Mononuclear cell (primary cell): ENCODE measurements around the gene RNF175. TPM values are rescaled to one million over a fixed set of nuclear protein-coding genes. Genes with fewer than 3 reads are reported as not detected.

ENCODE experiments used
- total RNA-seq: library from RNA; depleted of rRNA; stranded (reverse); fragments of >200 nt; gene quantifications from one replicate; pipeline ENCODE4 v1.2.3, GENCODE V29; 2012

RNF175 gene
- total RNA-seq, 1 donor: 1.2 TPM

Other genes with a start within 250 kb of the RNF175 start
- gene TLR2, start 75.7 kb downstream of the RNF175 start, total RNA-seq: 155 TPM
- gene SFRP2, start 29.1 kb upstream of the RNF175 start, total RNA-seq: not detected